ENCODE measurements around the gene SLC45A1. TPM values are rescaled to one million over a fixed set of nuclear protein-coding genes. Genes with fewer than 3 reads are reported as not detected.
A peak's percentile ranks its signal among the peaks of the same experiment; 100 is the strongest.

SLC45A1 gene
- total RNA-seq, 2 donors from 2014 or later, result 4.3 to 5.2 TPM

GRCh38 chr1:8340448-8340847 is 22.5 kb downstream of the SLC45A1 start:
- peak overlapping the region; percentile 53 to 56 for H3K27ac ChIP-seq
- no peak overlapping the region for H3K4me3 ChIP-seq
- intact Hi-C loops (cut with DNase I), result no loop called here
- H3K9me3 ChIP-seq, result no peaks in the 10 kb centered on the region
- WGBS, result 53% methylated on average over 6 of the region's 6 CpGs
- DNase-seq (ENCODE audit: low spot score), result no peak
- H3K27me3 ChIP-seq (replicated peaks; ENCODE audit: insufficient read depth), result no peaks in the 10 kb centered on the region
- H3K4me1 ChIP-seq (replicated peaks), result peaks cover 4% of the 10 kb centered on the region
- H3K36me3 ChIP-seq, result no peaks in the 10 kb centered on the region
- TF ChIP-seq CTCF (IDR thresholded peaks at IDR 0.05) (no peak), POLR2AphosphoS5 (IDR thresholded peaks at IDR 0.05) (peak; percentile 79)

- 76% methylated on average over 10 of the region's 10 CpGs for WGBS
- intact Hi-C loops (cut with DNase I), result no loop called here
- Histone ChIP-seq H3K4me1 (replicated peaks) (peaks cover 4% of the 10 kb centered on the region), H3K9me3 (no peaks in the 10 kb centered on the region), H3K4me3 (no peak overlapping the region), H3K27me3 (replicated peaks; ENCODE audit: insufficient read depth) (no peaks in the 10 kb centered on the region), H3K36me3 (no peaks in the 10 kb centered on the region), H3K27ac (peak overlapping the region; percentile 95)
- TF ChIP-seq POLR2AphosphoS5 (IDR thresholded peaks at IDR 0.05) (no peak), POLR2A (IDR thresholded peaks at IDR 0.05) (no peak), CTCF (IDR thresholded peaks at IDR 0.05) (no peak)
- DNase-seq (ENCODE audit: low spot score), result no peak
Observed at GRCh38 chr1:8342325-8342724, 24.4 kb downstream of the SLC45A1 start.

GRCh38 chr1:8343044-8343443 is 25.1 kb downstream of the SLC45A1 start:
- Histone ChIP-seq H3K27ac (peak overlapping the region; percentile 95), H3K9me3 (no peaks in the 10 kb centered on the region), H3K4me1 (replicated peaks) (peaks cover 4% of the 10 kb centered on the region), H3K36me3 (no peaks in the 10 kb centered on the region), H3K27me3 (replicated peaks; ENCODE audit: insufficient read depth) (no peaks in the 10 kb centered on the region), H3K4me3 (no peak overlapping the region)
- intact Hi-C loops (cut with DNase I), result no loop called here
- 57% methylated on average over 11 of the region's 11 CpGs for WGBS
- TF ChIP-seq POLR2AphosphoS5 (IDR thresholded peaks at IDR 0.05), result no peak
- no peak for TF ChIP-seq POLR2A (IDR thresholded peaks at IDR 0.05)
- TF ChIP-seq CTCF (IDR thresholded peaks at IDR 0.05), result no peak
- DNase-seq (ENCODE audit: low spot score), result no peak

GRCh38 chr1:8343464-8344001 is 25.6 kb downstream of the SLC45A1 start:
- Histone ChIP-seq H3K27ac (peak overlapping the region; percentile 95), H3K4me1 (replicated peaks) (peaks cover 4% of the 10 kb centered on the region), H3K36me3 (no peaks in the 10 kb centered on the region), H3K9me3 (no peaks in the 10 kb centered on the region), H3K27me3 (replicated peaks; ENCODE audit: insufficient read depth) (no peaks in the 10 kb centered on the region), H3K4me3 (no peak overlapping the region)
- DNase-seq (ENCODE audit: low spot score), result peak; percentile 87
- WGBS, result 21% methylated on average over 32 of the region's 32 CpGs
- intact Hi-C loops (cut with DNase I), result no loop called here
- peak; percentile 94 for TF ChIP-seq POLR2AphosphoS5 (IDR thresholded peaks at IDR 0.05)
- no peak for TF ChIP-seq POLR2A (IDR thresholded peaks at IDR 0.05)
- peak in 1 of 4 experiments; percentile 7 for TF ChIP-seq CTCF (IDR thresholded peaks at IDR 0.05)

GRCh38 chr1:8344893-8345507 is 27.1 kb downstream of the SLC45A1 start:
- H3K27me3 ChIP-seq (replicated peaks; ENCODE audit: insufficient read depth), result no peaks in the 10 kb centered on the region
- no peaks in the 10 kb centered on the region for H3K36me3 ChIP-seq
- peaks cover 4% of the 10 kb centered on the region for H3K4me1 ChIP-seq (replicated peaks)
- TF ChIP-seq POLR2AphosphoS5 (IDR thresholded peaks at IDR 0.05), result no peak
- TF ChIP-seq POLR2A (IDR thresholded peaks at IDR 0.05), result no peak
- no peak for TF ChIP-seq CTCF (IDR thresholded peaks at IDR 0.05)
- intact Hi-C loops (cut with DNase I), result no loop called here
- DNase-seq (ENCODE audit: low spot score), result no peak
- no peak overlapping the region for H3K27ac ChIP-seq
- H3K9me3 ChIP-seq, result no peaks in the 10 kb centered on the region
- no peak overlapping the region for H3K4me3 ChIP-seq
- WGBS, result 95% methylated on average over 10 of the region's 10 CpGs

All from prostate gland (tissue), 2 donors.